Measurements from ENCODE around the gene RHCE.
"Not testable (repeated sequence)": the region's sequence is repeated elsewhere in the genome, so short reads cannot be mapped to it uniquely, and the experiment has no call there.

RHCE gene

DNA sequence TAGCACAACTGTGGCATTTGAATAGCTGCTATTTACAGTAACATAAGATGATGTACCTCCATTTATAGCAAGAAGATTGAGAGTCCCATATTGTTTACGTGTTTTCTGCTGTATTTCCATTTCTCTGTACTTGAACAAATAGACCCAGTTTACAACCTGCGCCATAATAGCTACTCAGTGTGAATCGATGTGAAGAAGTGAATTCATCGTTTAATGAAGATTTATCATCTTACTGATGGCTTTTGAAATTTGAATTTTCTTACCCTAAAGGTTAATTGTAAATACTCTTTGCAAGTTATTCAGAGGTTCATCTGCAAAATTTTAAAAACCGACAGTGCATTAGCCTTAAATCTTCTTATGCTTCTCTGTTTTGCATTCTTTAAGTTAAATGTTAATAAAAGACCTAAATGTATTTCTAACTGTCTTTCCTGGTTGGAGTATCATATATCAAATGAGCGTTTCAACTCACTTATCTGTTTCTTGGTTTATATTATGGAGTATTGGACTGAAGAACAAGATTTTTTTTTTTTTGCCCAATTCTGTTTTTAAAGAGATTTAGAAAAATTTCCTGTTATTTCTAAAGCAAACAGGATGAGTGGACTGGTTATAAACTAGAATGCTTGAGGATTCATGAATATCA lies 12.2 kb upstream of the RHCE start:
- no peak for DNase-seq

- DNase-seq = no peak
Observed at GRCh38 chr1:25431955-25432719, 11.5 kb upstream of the RHCE start.

GRCh38 chr1:25430967-25431881 lies 10.6 kb upstream of the RHCE start:
- no peak for DNase-seq

- DNase-seq = peak; percentile 88
Observed at GRCh38 chr1:25430073-25430966, 9.7 kb upstream of the RHCE start, which contains the start of gene MACO1. MACO1 (plus strand) TSS chr1:25430897; CDS start chr1:25431099, 202 bp downstream.

- no peak for DNase-seq
Observed at GRCh38 chr1:25428475-25429166, 8.0 kb upstream of the RHCE start.

DNA sequence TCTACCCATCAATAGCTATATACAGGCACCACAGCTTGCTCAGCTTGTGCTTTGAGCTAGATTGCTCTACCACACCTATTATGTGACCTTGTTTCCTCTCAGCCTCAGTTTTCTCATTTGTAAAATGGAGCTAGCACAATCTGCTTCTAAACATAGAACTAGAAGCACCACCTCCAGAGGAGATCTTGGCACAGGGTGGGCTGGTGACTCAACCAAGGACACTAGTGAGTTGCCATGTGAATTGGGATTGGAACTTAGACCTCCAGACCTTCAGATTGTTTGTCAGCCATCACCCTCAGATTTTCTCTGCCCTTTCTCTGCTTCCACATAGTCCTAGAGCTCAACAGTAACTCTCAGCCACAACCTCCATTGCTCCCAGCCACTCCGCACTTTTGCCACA lies 7.1 kb upstream of the RHCE start:
- no peak for DNase-seq

GRCh38 chr1:25425098-25426085 lies 4.8 kb upstream of the RHCE start:
- DNase-seq = no peak

- not testable (repeated sequence) for DNase-seq
Observed at GRCh38 chr1:25423206-25423605, 2.6 kb upstream of the RHCE start.

DNA sequence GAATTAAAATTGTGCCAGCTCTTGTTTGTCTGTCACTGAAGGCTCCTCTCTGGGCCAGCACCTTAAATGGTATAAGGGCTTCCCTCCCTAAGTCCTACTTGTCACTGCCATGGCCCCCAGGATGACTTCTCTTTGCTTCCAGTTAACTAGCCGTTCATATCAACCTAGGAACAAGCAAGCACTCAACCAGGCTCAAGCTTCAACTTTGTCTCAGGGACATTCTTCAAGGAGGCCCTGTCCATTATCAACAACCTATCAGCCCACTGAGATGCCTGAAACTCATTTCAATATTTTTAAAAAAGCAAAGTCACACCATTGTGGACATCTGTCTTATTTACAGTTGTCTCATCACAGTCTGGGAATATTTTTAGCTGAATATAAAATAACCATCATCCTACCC lies 1.3 kb downstream of the RHCE start:
- DNase-seq = not testable (repeated sequence)

GRCh38 chr1:25417280-25417679 lies 3.3 kb downstream of the RHCE start:
- DNase-seq = not testable (repeated sequence)

DNA sequence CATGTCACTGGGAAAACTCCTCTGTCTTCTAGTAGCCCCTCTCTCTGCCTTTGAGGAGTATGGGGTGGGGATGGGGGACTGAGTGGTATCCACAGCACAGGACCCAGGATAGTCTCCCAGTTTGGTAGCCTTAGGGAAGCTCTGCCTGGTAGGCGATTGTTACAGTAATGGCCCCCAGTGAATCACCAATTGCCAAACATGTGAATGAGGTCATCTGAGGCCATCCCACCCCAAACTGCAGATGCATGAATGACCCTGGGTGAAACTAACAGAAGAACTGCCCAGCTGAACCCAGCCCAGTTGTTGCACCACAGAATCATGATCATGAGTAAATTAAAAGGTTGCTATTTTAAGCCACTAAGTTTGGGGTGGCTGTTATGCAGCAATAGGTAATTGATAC lies 6.0 kb downstream of the RHCE start:
- DNase-seq = not testable (repeated sequence)

- DNase-seq = not testable (repeated sequence)
Observed at GRCh38 chr1:25414157-25414556, 6.5 kb downstream of the RHCE start.

DNA sequence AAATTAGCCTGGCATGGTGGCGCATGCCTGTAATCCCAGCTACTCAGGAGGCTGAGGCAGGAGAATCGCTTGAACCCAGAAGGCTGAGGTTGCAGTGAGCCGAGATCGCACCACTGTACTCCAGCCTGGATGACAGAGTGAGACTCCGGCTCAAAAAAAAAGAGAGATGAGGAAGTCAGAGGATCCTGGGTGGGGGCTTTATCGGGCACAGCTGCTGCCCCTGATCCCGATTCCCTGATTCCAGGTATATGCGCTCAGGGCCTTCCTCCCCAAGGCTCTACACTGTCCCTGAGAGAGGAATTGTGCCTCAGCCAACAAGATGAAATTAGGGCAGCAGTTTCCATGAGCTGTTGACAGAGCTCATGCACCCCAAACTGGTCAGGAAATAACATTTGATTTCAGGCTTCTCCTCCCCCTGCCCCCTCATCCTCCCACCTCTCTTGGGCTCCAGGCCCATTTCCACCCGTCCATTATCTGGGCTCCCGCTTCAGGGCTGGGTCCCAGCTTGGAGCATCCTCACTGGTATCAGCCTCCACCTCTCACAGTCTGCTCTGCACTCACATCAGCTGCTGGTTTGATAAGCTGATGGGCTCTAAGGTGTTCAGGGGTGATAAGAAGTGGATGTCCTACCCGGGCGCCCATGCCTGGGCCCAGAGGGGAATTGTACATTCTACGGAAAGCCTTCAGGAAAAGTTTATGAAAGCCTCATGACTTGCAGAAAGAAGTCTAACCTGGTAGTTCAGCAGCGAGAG lies 7.6 kb downstream of the RHCE start:
- not testable (repeated sequence) for DNase-seq

GRCh38 chr1:25409641-25410427 lies 10.8 kb downstream of the RHCE start:
- DNase-seq = not testable (repeated sequence)

DNA sequence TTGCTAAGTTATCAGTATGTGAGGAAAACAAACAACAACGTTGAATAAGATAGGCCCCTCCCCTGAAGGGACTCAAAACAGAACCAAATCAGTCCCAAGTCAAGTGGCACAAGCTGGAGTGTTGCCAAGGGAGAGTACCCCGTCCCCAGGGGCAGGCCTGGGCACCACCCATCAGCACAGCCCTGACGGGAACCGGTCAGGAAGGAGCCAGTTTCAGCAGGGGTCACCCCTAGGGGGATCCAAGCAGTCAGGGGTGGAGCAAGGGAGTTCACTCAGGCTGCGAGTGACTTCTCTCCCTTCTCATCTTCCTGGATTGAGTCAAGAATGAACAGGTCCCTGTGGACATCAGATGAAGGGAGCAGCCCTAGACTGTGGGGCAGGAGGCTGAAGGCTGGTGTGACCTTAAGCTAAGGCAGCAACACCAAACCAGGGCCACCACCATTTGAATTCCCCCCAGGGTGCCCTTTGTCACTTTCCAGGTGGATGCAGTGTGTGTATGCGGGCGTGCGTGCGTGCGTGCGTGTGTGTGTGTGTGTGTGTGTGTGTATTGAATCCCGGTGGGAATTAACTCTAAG lies 14.8 kb downstream of the RHCE start:
- not testable (repeated sequence) for DNase-seq

GRCh38 chr1:25402947-25403803 lies 17.4 kb downstream of the RHCE start:
- not testable (repeated sequence) for DNase-seq

- DNase-seq = not testable (repeated sequence)
Observed at GRCh38 chr1:25398079-25398478, 22.5 kb downstream of the RHCE start.

Data from NCI-H187 treated with DMSO at 0.1 percent for 48 hours (cell line).